ENCODE data around the gene CYB561.

The CYB561 gene, protein sequence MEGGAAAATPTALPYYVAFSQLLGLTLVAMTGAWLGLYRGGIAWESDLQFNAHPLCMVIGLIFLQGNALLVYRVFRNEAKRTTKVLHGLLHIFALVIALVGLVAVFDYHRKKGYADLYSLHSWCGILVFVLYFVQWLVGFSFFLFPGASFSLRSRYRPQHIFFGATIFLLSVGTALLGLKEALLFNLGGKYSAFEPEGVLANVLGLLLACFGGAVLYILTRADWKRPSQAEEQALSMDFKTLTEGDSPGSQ

DNA sequence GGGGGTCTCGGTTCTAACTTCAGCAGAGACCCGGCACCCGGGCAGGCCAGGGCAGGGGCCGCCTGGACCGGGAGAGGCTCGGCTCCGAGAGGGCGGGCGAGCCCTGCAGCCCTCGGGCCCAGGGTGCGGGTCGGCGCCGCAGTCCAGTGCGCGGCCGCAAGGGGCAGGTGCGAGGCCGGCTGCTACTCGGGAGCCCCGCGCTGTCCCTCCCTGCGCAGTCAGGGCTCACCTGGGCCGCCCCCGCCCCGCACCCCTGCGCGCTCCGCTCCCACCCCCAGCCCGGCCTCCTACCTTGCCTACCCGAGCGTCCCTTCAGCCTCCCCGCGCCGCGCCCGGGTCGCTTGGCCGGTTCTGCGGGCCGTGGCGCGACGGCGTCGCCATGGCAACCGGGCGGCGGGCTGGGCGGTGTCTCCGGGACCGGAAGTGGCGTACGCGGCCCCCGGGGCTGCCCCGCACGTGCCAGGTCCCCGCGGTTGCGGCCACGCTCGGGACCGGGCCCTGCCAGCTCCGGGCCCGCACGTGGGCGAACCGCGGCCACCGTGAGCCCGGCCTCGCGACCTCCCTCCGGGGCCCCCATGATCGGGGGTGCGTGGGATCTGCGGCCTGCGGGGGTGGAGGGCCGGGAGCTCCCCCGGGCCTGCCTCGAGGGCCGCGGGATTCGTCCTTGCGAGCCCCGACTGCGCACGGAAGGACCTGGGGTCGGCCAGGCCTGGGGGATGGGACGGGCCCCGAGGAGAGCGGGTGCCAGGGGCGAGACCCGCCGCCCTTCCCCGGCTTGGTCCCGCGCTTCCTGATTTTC is at the start of gene CYB561:
Gene CYB561, minus strand, starts transcription at position 353 of the 799 bp plus-strand sequence. CDS start 8,759 bp downstream, outside the sequence.
- DNase-seq (ENCODE audit: extremely low spot score, insufficient read length, low read depth): peak; percentile 84
- FAIRE-seq: no peak

DNA sequence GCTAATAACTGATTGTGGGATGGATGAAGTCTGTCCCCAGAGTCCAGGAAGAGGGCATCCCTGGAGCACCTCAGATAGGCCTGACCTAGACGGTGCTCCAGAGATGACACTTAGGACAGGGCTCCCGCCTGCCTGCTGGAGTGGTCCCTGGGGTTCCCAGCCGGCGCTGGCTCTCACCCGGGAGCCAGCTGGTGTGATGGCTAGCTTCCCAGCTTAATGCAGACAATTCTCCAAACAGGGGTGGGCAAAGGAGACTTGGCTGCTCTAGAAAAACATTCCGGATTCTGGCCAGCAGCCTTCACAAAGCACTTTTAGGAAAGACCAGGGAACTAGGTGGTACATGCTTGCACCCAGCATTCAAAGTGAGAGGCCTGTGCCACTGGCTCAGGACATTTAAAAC is 49.4 kb upstream of the CYB561 start:
- FAIRE-seq: no peak
- DNase-seq (ENCODE audit: extremely low spot score, insufficient read length, low read depth): no peak

DNA sequence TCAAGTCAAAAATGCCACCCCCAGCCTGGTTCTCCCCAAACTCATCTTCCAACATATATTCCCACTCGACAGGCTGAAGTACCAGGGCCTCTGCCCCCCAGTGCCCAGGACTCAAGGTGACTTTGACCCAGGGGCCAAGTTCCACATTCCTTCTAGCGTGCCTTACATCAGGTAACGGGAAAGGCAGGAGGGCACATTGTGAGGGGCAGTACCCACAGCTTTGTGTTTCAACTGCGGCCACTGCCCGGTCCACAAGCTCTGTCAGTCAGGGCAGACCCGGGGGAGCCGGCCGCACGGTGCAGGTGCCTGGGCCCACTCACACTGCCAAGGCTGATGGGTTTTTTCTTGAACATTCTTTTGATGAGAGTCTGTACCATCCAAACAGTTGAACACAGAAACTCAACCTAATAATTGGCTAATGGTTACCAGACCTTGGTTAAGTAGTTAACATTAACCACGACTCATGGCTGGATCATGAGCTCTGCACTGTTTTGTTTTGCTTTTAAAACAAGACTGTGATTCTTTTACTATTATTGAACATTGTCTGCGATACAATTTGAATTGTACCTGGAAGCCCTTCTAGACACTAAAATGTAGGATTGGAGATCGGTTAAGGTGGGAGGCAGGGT is 48.3 kb upstream of the CYB561 start:
- FAIRE-seq: no peak

DNA sequence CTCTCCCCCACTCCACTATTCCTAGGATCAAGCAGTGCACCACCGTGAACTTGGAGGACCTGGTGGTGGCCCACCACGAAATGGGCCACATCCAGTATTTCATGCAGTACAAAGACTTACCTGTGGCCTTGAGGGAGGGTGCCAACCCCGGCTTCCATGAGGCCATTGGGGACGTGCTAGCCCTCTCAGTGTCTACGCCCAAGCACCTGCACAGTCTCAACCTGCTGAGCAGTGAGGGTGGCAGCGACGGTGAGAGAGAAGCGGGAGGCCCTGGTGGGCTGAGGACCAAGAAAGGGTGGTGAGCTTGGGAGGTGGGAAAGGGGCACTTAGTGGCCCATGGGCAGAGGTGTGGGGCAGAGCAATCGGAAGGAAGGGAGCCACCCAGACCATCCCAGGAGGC is 47.3 kb upstream of the CYB561 start:
- DNase-seq (ENCODE audit: extremely low spot score, insufficient read length, low read depth) (no peak), FAIRE-seq (no peak)

More for the DNA sequence above, 48.3 kb upstream of the CYB561 start:
- DNase-seq (ENCODE audit: extremely low spot score, insufficient read length, low read depth): no peak

DNA sequence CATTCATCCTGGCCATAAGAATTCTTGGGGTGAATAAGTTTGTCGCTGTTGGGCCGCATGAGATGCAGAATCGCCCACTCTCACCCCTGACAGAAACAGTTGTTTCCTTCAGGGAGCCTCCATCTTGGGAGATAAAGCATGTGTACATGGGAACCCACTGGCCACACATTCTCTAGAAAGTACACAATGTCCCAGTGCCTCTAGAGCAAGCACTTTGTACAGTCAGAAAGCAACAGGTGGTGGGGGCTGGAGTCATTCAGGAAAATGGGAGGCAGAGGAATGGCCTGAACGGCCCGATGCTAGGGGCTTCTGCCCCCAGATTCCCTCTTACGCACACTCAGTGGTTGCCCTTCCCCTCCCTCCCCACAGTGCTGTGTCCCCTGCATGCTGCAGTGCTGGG is 46.8 kb upstream of the CYB561 start:
- FAIRE-seq (no peak), DNase-seq (ENCODE audit: extremely low spot score, insufficient read length, low read depth) (no peak)

DNA sequence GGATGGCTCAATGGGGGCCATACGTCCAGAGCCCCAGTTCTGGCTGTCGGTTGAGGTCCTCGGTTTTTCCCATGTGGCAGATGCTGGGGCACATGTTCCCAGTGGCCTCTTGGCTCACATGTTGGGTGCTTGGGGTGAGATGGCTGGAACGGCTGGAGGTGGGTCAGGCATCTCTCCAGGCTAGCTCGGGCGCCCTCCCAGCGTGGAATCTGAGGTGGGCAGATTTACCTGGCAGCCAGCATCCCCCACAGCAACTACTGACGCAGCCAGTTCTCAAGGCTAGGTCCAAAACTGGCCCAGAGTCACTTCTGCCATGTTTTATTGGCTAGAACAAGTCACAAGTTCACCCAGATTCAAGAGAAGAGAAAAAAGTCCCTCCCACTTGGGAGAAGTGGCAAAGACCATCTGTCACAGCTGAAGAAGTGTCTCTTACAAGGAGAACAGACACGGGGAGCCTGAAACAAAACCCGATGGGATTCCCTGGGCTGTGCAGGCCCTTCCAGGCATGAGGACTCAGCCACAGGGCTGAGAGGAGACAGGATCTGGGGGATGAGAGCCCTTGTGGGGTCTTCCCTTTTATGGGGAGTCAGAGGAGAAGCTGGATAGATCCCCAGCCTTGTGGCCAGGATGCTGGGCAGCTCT is 46.0 kb upstream of the CYB561 start:
- no peak for FAIRE-seq
- DNase-seq (ENCODE audit: extremely low spot score, insufficient read length, low read depth): no peak

DNA sequence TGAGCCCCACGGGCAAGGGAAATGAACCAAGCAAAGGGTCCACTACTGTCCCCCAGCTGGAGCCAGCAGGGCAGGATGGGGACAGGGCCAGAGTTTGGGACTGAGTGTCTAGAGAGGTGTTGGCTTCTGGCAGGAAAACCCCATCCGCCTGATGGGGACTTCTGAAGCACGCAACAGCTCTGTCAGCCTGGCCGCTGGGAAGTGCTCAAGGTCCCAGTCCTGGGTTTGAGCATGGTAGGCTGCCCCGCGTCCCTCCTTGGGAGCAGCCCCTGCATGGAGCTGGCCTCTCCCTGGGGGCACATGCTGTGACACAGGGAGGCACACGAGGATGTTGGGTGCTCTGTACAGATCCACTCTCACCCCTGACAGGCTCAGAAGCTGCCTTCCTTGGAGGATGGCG is 45.3 kb upstream of the CYB561 start:
- no peak for FAIRE-seq
- DNase-seq (ENCODE audit: extremely low spot score, insufficient read length, low read depth): no peak

DNA sequence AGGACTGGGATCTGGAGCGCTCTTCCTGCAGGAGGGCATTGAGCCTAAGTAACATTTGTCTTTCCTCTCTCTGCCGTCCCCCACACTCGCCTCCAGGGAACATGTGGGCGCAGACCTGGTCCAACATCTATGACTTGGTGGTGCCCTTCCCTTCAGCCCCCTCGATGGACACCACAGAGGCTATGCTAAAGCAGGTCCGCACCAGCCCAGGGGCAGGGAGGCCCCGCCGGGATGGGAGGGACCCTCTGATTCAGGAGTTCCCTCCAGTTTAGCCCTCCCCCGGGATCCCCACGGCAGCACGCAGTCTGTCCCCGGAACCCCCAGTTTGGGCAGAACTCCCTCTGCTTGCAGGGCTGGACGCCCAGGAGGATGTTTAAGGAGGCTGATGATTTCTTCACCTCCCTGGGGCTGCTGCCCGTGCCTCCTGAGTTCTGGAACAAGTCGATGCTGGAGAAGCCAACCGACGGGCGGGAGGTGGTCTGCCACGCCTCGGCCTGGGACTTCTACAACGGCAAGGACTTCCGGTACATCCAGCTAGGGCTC is 44.8 kb upstream of the CYB561 start:
- FAIRE-seq (no peak), DNase-seq (ENCODE audit: extremely low spot score, insufficient read length, low read depth) (no peak)

DNA sequence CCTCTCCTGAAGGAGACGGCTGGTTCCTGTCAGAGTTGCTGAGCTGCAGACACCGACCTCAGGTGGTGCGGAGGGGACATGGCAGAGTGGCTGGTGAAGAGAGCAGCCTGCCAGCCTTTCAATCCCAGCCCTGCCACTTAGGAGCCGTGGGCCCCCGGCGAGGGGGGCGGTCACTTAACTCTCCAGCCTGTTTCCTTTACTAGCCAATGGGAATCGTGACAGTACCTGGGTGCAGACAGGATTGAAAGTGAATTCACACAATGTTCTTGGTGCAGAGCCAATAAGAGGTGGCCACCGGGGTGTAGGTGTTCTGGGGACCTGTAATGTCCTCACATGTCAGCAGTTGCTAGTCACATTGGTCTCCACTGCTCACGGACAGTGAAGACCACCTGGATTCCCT is 44.2 kb upstream of the CYB561 start:
- DNase-seq (ENCODE audit: extremely low spot score, insufficient read length, low read depth): no peak
- no peak for FAIRE-seq

DNA sequence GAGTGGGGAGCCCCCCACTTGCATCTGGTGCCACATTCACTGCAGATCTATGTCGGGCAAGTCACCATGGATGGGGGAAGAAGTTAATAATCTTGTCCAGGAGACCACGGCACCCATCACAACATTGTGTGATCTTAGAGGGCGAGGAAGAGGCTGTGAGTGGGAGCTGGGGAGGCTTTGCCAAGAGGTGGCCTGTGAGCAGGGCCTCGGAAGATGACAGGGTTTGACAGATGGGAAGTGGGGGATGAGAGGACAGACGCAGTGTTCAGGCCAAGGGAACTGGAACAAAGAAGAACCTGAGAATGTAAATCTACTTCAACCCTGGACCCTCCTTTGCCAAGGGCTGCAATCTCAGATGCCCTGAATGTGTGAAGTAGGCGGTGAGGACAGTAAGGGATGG is 43.2 kb upstream of the CYB561 start:
- DNase-seq (ENCODE audit: extremely low spot score, insufficient read length, low read depth): no peak
- FAIRE-seq: no peak

DNA sequence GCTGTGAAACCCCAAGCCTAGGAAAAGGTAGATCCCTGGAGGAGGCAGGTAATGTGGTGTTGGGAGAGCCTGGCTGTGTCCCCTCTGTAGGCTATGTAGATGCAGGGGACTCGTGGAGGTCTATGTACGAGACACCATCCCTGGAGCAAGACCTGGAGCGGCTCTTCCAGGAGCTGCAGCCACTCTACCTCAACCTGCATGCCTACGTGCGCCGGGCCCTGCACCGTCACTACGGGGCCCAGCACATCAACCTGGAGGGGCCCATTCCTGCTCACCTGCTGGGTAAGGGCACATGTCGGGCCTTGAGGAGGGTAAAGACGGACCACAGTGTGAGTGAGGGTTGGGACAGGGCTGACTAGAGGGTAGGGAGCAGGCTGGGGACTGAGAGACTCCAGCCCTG is 42.7 kb upstream of the CYB561 start:
- no peak for DNase-seq (ENCODE audit: extremely low spot score, insufficient read length, low read depth)
- FAIRE-seq: no peak

DNA sequence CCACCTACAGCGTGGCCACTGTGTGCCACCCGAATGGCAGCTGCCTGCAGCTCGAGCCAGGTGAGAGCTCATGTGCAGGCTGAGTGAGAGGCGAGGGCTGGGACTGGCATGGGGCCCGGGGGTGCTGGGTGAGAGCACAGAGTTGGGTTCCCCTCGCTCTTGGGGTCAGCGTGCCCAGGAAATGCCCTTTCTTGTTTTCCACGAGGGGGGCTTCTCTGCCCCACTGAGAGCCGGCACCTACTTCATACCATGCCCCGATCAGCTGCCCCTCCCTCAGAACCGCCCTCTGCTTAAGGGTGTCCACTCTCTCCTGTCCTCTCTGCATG is 40.9 kb upstream of the CYB561 start:
- FAIRE-seq (no peak), DNase-seq (ENCODE audit: extremely low spot score, insufficient read length, low read depth) (no peak)

DNA sequence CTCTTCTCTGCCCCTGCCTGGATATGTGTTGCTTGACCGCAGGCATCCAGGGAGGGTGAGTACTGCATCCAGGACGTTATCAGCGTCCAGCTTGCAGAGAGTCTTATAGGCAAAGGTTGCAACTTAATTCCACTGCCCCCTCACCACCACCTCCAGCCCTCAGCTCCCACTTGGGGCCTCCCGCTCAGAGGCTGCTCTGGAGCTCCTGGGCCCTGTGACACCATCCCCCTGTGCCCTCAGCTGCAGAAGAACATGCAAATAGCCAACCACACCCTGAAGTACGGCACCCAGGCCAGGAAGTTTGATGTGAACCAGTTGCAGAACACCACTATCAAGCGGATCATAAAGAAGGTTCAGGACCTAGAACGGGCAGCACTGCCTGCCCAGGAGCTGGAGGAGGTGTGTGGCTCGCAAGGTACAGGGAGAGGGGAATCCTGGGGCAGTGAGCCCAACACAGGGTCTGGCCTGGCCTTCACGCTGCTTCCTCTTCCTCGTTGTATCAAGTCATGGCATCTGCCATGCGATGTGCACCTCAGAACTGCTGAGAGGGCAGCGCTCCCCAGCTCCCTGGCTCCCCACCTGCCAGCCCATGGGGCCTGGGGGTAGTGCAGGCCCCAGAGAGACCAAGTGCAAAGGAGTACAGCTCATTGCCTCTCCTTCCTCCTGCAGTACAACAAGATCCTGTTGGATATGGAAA is 40.4 kb upstream of the CYB561 start:
- no peak for DNase-seq (ENCODE audit: extremely low spot score, insufficient read length, low read depth)
- FAIRE-seq: no peak

DNA sequence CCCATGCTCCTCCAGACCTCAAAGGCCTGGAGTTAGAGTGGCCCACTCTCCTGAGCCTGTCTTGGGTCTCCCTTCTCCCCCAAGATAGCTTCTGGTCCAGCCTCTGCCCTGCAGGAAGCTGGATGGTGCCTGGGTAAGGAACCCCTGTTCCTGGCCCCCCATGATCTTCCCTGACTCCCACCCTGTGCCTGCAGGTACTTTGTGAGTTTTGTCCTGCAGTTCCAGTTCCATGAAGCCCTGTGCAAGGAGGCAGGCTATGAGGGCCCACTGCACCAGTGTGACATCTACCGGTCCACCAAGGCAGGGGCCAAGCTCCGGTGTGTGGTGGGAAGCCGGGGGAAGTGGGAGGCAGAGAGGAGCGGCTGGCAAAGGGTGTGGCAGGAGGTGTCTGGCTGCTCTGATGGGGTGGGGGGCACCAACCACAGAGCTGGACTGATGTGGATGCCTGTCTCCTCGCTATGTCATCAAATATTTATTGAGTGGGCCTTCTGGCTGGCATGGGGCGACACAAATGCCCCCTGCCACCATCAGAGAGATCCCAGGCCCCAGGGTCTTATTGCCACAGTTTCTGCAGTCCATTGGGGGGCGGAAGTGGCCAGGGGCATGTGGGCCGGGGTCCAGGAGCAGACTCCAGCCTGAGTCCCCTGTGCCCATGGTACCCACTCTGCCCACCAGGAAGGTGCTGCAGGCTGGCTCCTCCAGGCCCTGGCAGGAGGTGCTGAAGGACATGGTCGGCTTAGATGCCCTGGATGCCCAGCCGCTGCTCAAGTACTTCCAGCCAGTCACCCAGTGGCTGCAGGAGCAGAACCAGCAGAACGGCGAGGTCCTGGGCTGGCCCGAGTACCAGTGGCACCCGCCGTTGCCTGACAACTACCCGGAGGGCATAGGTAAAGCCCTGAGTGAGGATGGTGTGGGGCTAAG is 37.8 kb upstream of the CYB561 start:
- FAIRE-seq (no peak), DNase-seq (ENCODE audit: extremely low spot score, insufficient read length, low read depth) (no peak)

DNA sequence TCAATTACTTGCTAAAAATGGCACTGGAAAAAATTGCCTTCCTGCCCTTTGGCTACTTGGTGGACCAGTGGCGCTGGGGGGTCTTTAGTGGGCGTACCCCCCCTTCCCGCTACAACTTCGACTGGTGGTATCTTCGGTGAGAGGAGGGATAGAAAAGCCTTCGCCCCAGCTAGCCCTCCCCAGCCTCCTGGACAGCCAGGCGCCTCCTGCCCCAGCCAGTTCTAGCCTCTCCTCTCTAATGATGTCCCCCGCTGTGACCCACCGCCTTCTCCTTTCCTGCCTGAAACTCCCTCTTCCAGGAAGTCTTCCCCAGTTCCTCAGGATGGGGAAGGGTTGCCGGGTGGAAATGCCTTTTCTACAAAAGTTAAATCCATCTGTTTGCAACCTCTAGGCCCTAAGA is 36.9 kb upstream of the CYB561 start:
- no peak for DNase-seq (ENCODE audit: extremely low spot score, insufficient read length, low read depth)
- no peak for FAIRE-seq

DNA sequence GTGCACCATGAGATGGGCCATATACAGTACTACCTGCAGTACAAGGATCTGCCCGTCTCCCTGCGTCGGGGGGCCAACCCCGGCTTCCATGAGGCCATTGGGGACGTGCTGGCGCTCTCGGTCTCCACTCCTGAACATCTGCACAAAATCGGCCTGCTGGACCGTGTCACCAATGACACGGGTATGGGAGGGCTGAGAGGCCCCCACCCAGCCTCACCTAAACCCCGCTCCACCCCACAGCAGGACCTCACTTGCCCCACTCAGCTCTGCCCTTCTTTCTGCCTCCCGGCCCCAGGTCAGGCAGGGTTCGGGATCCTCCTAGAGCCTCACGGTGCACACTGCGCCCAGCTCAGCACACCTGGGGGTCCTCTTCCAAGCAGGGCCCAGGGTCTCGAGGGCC is 36.4 kb upstream of the CYB561 start:
- no peak for DNase-seq (ENCODE audit: extremely low spot score, insufficient read length, low read depth)
- FAIRE-seq: no peak

DNA sequence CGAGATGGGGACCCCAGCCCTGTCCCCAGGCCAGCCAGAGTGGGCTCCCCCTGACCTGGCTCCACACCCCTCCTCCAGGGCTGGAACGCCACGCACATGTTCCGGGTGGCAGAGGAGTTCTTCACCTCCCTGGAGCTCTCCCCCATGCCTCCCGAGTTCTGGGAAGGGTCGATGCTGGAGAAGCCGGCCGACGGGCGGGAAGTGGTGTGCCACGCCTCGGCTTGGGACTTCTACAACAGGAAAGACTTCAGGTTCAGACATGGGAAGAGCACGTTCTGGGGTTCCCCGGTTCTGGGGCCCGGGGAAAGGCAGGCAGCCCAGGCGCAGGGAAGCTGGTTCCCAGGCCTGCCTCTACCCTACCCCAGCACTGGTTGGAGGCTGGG is 35.4 kb upstream of the CYB561 start:
- DNase-seq (ENCODE audit: extremely low spot score, insufficient read length, low read depth): no peak
- no peak for FAIRE-seq

DNA sequence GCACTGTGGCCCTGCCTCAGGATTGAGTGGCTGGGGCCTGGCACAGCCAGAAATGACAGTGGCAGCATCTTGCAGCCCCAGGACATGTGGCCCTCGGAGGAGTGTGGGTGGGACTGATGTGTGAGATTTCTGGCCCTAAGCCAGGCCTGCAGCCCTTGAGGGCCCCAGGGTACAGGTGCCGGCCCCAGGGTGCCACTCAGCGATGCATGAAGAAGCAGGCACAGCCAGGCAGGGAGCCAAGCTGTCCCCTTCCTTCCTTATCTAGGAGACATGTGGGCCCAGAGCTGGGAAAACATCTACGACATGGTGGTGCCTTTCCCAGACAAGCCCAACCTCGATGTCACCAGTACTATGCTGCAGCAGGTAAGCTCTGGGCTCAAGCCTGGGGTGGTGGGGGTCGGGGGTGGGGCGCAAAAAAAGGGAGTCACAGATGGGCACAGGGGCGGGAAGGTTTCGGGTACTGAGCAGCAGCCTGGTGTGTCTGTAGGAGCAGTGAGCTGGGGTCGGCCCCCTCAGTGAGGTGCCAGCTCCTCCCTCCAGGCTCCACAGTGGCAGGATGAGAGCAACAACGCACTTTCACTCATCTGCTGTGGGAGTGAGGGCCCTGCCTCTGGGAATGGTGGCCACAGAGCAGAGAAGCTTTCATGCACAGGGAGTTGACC is 34.9 kb upstream of the CYB561 start:
- DNase-seq (ENCODE audit: extremely low spot score, insufficient read length, low read depth) (no peak), FAIRE-seq (no peak)

All from GM18507 (cell line).